ENCODE results near the gene ZNF43.
"Not testable (repeated sequence)": the region's sequence is repeated elsewhere in the genome, so short reads cannot be mapped to it uniquely, and the experiment has no call there.

ZNF43 gene

DNA sequence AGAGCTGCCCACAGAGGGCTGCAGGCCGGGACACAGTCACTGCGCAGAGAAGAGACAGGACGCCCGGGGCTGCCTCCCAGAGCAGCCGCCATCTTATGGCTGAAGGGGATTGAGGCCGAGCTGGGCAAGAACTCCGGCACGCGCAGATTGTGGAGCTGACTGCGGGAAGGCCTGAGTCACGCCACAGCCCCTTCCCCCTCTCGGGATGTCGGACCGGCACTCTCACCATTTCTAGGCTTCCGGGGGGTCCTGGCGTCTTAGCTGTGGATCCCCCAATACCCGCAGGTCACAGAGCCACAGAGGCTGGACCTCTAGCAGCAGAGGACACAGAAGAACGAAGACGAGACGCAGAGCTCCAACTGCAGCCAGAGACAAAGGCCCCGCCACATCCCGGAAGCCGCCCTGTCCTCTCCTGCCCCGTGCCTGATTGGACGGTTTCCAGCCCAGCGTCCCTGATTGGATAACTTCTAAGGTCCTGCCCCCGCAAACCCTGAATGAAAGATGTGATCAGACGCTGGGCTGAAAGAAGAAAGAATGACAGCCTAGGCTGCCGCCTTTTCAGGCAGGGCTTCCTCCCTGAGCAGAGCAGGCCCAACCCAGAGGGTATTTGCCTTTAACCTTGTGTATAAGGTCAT is at the start of gene ZNF43:
TSS of gene ZNF43 (minus strand) at position 373 of the 635 bp plus-strand sequence. CDS start at position 229, 144 bp downstream.
- peak; percentile 89 for DNase-seq

DNA sequence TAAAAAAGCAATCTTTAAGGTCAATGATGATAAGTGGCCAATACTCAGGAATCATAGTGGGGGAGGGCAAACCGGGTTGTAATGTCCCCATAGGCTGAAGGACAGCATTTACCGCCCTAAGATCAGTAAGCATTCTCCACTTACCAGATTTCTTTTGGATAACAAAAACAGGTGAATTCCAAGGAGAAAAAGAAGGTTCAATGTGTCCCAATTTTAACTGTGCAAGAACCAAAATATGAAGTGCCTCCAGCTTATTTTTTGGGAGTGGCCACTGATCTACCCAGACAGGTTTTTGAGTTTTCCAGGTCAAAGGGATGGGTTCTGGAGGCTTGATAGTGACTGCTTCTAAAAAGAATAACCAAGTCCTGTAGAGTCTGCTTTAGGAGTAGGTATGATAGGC is 49.5 kb upstream of the ZNF43 start:
- not testable (repeated sequence) for DNase-seq

DNA sequence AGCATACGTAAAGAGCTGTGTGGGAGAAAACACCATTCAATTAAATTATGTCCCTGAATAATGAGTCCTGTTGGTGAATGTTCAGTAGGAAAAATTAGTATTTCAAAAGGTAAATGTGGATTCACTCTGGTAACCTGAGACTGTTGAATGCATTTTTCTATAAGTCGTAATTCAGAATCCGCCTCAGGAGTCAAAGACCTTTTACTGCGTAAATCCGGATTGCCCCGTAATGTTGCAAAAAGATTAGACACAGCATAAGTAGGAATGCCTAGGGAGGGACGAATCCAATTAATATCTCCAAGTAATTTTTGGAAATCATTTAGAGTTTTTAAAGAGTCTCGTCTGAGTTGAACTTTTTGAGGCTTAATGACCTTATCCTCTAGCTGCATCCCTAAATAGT is 48.8 kb upstream of the ZNF43 start:
- DNase-seq: not testable (repeated sequence)

DNA sequence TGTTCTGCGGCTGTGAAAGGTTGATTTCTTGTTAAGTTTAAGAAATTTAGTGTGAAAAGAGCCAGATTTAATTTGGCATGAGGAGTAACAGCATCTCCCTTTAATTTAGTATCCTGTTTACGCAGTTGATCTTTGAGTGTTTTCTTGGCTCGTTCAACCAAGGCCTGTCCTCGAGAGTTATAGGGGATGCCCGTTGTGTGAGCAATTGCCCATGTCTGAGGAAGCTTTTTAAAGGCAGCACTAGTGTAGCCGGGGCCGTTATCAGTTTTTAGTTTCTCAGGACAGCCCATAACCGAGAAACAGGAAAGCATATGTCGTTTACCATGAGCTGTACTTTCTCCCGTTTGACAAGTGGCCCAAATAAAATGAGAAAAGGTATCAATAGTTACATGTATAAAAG is 47.5 kb upstream of the ZNF43 start:
- DNase-seq: no peak

- not testable (repeated sequence) for DNase-seq
Measured at GRCh38 chr19:21880761-21881160, 44.8 kb upstream of the ZNF43 start.

GRCh38 chr19:21878646-21879045 is 42.7 kb upstream of the ZNF43 start:
- DNase-seq: no peak

GRCh38 chr19:21877976-21878375 is 42.0 kb upstream of the ZNF43 start:
- no peak for DNase-seq

DNA sequence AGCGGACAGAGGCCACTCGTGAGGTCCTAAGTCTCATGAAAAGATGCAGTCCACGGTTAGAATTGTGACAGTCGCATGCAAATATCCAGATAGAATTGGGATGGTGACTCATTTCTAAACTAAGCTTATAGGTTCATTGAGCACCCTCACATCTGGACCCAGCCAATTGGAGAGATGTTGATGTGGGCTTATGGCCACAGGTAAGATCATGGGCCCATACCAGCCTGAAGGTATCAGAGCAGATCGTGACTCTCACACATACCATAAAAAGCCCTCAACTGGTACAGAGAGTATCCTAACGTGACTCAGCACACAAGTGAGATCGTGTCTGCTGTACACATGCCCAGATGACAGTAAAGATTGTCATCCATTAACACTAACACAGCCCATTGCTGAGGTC is 40.6 kb upstream of the ZNF43 start:
- not testable (repeated sequence) for DNase-seq

GRCh38 chr19:21856773-21857514 is 21.0 kb upstream of the ZNF43 start:
- no peak for DNase-seq

DNA sequence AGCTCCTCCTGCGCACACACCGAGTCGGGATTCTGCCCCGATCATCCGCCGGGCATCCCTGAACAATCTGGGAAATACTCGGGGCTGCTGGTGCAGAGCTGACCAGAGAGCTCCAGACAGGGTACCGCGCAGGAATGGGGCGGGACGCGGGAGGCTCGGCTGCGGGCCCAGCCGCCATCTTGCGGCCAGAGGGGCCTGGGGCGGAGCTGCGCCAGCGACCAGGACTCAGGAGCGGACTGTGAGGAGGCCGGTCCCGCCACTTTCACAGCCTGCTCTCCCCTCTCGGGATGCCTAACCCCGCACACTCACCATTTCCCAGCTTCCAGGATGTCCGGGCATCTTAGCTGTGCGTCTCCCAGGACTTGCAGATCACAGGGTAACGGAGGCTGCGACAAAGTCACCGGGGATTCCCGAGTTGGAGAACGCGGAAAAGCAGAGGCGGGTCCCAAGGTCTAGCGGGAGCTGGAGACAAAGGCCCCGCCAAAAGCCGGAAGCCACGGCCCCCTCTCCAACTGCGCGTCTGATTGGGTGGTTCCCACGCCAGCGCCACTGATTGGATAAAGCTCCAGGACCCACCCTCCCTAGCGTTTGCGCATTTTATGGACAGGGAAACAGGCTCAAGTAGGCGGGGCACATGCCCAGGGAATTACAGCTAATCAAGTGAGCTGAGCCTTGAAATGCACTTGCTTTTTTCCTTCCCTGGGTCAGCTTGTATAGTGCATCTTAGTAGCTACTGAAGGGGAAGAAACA is 15.8 kb upstream of the ZNF43 start:
- peak; percentile 79 for DNase-seq

DNA sequence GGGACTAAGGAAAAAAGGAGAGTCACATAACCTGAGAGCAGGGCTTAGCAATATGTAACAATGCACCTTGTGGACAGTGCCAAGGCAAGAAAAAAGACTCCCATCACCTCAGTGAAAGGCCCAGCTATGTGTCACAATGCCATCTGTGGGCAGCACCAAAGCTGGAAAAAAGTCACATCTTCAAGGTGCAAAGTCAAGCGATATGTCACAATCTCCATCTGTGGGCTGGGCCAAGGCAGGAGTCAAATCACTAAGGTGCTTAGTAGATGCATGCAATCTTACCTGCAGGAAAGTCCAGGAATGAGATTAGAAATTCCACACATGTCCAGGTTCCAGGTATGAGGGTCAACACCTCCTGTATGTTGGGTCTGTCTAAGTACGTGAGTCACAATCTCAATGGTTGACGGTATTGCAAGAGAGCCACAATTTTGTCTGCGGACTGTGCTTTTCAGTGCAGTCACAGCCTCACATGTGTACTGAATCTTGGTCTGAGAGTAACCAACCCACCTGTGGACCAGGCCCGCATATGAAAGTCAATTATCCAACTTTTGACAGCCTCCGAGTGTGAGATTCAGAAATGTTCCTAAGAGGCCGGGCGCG is 14.8 kb upstream of the ZNF43 start:
- DNase-seq: no peak

DNA sequence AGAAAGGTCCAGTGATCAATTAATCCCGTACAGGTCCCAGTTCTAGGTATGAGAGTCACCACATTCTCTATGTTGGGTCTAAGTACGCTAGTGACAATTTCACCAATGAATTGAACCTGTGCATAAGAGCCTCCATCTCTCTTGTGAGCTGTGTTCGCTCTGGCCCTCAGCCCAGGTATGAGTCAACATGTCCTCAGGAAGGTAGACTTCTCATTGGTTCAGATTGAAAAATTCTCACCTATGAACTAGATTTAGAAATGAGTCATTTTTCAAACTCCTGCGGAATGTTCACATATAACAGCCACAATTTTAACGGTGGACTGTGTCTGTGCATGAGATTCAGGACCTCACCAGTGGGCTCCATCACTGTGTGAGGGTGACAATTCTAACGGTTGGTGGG is 12.7 kb upstream of the ZNF43 start:
- no peak for DNase-seq

DNA sequence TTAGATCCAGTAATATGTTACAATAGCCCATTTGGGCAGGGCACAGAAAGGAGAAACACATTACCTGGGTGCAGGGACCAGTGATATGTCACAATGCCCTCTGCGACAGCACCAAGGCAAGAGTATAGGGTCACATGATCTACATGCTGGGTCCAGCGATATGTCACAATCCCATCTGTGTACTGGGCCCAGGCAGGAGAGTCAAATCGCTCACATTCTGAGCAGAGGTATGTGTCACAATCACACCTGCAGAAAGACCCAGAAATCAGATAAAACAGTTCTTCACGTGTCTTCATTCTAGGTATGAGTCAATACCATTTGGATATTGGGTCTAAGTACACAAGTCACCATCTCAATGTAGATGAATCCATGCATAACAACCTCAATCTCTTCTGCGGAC is 7.1 kb upstream of the ZNF43 start:
- DNase-seq: no peak

- no peak for DNase-seq
Measured at GRCh38 chr19:21841488-21842097, 5.6 kb upstream of the ZNF43 start.

DNA sequence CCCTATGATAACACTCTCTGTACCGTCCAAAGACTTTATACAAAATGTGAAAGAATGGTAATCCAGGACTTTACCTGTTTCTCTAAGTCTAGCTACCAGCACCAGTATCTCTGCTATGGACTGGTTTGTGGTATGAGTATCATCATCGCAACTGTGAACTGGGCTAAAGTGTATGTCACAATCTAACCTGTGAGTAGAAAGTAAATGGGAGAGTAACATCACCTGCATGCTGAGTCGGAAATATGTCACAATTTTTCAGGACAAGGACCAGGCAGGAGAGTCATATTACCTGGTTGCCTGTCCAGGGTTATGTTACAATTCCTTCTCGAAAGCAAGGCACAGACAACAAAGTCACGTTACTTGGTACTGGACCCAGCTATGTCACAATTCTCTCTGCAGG is 5.1 kb upstream of the ZNF43 start:
- DNase-seq: no peak

DNA sequence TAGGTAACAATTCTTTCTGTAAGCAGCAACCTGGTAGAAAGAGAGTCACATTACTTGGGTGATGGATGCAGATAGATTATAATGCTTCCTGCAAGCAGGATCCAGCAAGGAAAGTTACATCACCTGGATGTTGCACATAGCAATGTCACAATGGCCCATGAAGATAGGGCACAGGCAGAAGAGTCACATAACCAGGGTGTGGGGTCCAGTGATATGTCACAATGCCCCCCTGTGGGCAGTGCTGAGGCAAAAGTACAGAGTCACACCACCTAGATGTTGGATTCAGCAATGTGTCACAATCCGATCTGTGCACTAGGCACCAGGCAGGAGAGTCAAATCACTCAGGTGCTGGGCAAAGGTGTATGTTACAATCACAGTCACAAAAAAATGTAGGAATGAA is 4.0 kb upstream of the ZNF43 start:
- DNase-seq: no peak

DNA sequence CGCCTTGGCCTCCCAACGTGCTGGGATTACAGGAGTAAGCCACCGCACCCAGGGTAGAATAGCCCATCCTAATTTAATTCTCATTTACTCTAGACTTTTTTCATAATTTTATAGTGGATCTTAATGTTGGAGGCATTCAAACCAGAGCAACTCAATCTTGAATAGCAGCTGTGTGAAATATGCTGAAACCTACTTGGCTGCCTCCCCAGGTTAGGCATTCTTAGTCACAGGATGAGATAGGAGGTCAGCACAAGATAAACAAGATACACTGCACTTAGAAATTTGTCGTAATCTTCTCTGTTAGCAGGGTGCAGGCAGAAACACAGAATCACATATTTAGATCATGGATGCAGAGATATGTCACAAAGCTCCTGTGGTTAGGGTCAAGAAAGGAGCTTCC is 2.7 kb upstream of the ZNF43 start:
- no peak for DNase-seq

DNA sequence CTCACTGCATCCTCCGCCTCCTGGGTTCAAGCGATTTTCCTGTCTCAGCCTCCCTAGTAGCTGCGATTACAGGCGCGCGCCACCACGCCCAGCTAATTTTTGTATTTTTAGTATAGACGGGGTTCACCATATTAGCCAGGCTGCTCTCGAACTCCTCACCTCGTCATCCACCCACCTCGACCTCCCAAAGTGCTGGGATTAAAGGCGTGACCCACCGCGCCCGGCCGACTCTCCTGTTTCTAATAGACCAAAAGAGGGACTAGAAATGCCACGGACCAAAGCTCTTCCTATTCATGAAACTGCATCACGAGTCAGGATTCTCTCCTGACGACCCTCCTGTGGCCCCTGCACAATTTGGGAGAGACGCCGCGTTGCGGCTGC is 563 bp downstream of the ZNF43 start:
- no peak for DNase-seq

DNA sequence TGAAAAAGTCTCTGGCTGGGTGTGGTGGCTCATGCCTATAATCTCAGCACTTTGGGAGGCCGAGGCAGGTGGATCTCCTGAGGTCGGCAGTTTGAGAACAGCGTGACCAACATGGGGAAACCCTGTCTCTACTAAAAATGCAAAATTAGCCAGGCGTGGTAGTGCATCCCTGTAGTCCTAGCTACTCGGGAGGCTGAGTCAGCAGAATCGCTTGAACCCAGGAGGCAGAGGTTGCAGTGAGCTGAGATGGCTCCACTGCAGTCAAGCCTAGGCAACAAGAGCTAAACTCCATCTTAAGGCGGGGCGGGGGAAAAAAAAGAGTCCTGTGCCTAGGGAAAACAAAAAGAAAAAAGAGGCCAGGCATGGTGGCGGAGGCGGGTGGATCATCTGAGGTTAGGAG is 2.2 kb downstream of the ZNF43 start:
- DNase-seq: no peak

GRCh38 chr19:21824679-21825078 is 11.3 kb downstream of the ZNF43 start:
- DNase-seq: no peak

DNA sequence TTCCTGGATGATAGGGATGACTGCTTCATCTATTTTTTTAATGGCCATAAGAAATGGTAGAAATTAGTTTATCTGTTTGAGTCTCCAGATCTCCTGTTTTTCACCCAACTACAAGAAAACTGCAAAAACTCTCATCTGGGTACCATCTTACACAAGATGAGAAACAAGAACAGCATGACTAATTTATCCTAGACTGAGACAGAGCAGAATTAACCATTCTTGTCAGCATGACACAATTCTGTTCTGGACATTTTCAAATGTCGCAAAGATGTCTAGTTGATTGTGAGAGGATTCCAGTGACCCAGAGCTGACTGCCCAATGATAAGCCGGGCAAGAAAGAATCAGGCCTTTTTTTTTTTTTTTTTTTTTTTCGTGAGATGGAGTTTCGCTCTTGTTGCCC is 12.8 kb downstream of the ZNF43 start:
- no peak for DNase-seq

DNA sequence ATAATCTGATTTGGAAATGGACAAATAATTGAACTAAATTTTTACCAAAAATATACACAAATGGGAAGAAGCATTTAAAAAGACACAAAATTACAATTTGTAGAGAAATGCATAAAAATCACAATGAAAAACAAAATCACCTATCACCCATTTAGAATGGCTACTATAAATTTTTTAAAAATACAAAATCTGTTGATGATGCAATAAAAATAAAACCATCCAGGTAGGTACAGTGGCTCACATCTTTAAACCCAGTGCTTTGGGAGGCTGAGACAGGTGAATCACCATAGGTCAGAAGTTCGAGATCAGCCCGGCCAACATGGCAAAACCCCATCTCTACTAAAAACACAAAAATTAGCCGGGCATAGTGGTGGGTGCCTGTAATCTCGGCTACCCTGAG is 23.5 kb downstream of the ZNF43 start:
- no peak for DNase-seq

DNA sequence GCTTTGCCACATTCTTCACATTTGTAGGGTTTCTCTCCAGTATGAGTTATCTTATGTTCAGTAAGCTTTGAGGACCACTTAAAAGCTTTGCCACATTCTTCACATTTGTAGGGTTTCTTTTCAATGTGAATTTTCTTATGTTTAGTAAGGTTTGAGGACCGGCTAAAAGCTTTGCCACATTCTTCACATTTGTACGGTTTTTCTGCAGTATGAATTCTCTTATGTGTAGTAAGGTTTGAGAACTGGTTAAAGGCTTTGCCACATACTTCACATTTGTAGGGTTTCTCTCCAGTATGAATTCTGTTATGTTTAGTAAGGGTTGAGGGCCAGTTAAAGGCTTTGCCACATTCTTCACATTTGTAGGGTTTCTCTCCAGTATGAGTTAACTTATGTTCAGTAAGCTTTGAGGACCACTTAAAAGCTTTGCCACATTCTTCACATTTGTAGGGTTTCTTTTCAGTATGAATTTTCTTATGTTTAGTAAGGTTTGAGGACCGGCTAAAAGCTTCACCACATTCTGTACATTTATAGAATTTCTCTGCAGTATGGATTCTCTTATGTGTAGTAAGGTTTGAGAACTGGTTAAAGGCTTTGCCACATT is 27.5 kb downstream of the ZNF43 start:
- DNase-seq: not testable (repeated sequence)
